IPS-18a (cell line): ENCODE results near the gene ZBTB8B.
A peak's percentile ranks its signal among the peaks of the same experiment; 100 is the strongest.
"Not testable (repeated sequence)": the region's sequence is repeated elsewhere in the genome, so short reads cannot be mapped to it uniquely, and the experiment has no call there.

Experiments used
- H3K27ac ChIP-seq: one replicate; pipeline ENCODE4 v1.5.1; 2013; ENCODE audit warnings: low read length
- H3K27me3 ChIP-seq: one replicate; pipeline ENCODE4 v1.6.1; 2013; ENCODE audit warnings: mild to moderate bottlenecking, low read length; ENCODE audit not compliant: control insufficient read depth, insufficient read depth
- H3K36me3 ChIP-seq: one replicate; pipeline ENCODE4 v1.6.1; 2013; ENCODE audit warnings: low read depth, low read length; ENCODE audit not compliant: control insufficient read depth
- H3K4me1 ChIP-seq: one replicate; pipeline ENCODE4 v1.6.1; 2013; ENCODE audit warnings: low read depth, low read length; ENCODE audit not compliant: control insufficient read depth
- H3K4me3 ChIP-seq: one replicate; pipeline ENCODE4 v1.5.1; 2013; ENCODE audit warnings: low read length
- H3K9ac ChIP-seq: one replicate; pipeline ENCODE4 v1.6.1; 2013; ENCODE audit warnings: mild to moderate bottlenecking, low read length, moderate library complexity
- H3K9me3 ChIP-seq: one replicate; pipeline ENCODE4 v1.6.1; 2013; ENCODE audit warnings: low read depth, low read length; ENCODE audit not compliant: control insufficient read depth

The ZBTB8B gene

DNA sequence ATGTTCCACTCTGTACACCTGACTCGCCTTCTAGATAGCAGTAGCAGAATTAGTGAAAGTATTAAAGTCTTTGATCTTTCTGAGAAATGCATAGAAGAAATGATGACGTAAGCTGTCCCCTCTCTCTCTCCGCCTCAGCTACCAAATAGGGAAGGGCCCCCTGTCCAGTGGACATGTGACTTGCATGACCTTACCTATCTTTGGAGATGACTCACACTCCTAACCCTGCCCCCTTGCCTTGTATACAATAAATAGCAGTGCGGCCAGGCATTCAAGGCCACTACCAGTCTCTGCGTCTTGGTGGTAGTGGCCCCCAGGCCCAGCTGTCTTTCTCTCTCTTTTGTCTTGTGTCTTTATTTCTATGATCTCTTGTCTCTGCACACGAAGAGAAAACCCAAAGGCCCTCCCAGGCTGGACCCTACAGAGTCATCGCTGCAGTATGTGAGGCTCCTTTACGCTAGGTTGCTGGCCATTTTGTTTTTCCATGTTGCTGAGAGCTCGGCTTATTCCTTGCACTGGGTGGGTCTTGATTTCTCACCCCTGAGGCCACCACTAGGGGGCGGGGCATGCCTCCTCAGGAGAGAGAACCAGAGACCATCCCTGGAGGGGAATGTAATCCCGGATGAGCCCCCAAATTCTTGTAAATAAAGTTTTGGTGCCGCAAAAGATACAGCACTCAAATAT is 16.0 kb upstream of the ZBTB8B start:
- H3K4me3 ChIP-seq: peak overlapping the region; percentile 45
- H3K9me3 ChIP-seq: no peaks in the 10 kb centered on the region
- H3K27me3 ChIP-seq: no peaks in the 10 kb centered on the region
- H3K27ac ChIP-seq: peak overlapping the region; percentile 64
- peak overlapping the region; percentile 42 for H3K9ac ChIP-seq
- H3K4me1 ChIP-seq: peaks cover 33% of the 10 kb centered on the region
- no peaks in the 10 kb centered on the region for H3K36me3 ChIP-seq

DNA sequence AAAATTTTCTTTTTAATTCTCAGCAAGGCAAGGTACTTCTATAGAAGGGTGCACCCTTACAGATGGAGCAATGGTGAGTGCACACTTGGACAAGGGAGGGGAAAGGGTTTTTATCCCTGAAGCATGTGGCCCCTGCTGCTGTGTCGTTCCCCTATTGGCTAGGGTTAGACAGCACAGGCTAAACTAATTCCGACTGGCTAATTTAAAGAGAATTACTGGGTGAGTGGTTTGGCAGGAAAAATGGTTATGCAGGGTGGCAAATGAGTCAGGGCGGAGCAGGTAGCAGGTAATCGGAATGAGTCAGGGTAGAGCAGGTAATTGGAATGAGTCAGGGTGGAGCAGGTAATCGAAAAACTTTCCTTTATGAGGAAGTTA is 15.4 kb upstream of the ZBTB8B start:
- H3K27ac ChIP-seq, H3K36me3 ChIP-seq, H3K9ac ChIP-seq, H3K9me3 ChIP-seq, H3K4me3 ChIP-seq, H3K27me3 ChIP-seq: not testable (repeated sequence)
- H3K4me1 ChIP-seq: peaks cover 29% of the 10 kb centered on the region

DNA sequence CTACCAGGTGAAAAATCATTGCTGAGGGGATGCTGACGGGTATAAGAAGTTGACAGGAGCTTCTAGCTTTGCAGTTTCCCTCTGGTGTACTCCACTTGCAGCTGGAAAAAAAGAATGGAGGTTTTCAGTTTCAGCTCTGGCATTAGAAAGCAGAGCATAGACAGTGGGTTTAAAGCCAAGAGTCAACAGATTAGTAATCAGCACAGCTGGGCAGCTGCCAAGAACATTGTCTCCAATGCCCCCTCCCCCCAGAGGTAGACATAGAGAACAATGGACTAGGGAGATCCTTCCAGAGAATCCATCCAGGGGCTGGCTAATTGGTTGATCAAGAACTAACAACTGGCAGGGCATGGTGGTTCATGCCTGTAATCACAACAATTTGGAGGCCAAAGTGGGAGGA is 10.1 kb upstream of the ZBTB8B start:
- Histone ChIP-seq H3K9ac (no peak overlapping the region), H3K9me3 (peaks cover 11% of the 10 kb centered on the region), H3K36me3 (no peaks in the 10 kb centered on the region), H3K4me1 (no peaks in the 10 kb centered on the region), H3K27me3 (no peaks in the 10 kb centered on the region), H3K4me3 (no peak overlapping the region), H3K27ac (no peak overlapping the region)

DNA sequence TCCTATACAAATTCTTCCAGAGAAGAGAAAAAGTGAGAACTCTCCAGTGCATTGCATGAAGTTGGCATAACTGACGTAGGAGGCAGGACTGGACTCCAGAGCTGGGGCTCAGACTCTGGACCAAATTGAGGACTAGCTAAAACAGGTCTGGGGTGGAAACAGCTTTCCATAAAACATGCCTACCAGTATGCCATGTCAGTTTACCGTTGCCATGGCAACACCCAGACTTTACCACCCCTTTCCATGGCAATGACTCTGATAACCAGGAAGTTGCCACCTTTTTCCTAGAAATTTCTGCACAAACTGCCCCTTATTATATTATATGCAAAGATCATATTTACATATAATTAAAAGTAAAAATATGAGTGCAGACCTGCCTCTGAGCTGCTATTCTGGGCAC is 8.9 kb upstream of the ZBTB8B start:
- H3K36me3 ChIP-seq: no peaks in the 10 kb centered on the region
- peaks cover 11% of the 10 kb centered on the region for H3K9me3 ChIP-seq
- H3K27me3 ChIP-seq: no peaks in the 10 kb centered on the region
- no peaks in the 10 kb centered on the region for H3K4me1 ChIP-seq
- H3K27ac ChIP-seq: no peak overlapping the region
- no peak overlapping the region for H3K9ac ChIP-seq
- H3K4me3 ChIP-seq: no peak overlapping the region

DNA sequence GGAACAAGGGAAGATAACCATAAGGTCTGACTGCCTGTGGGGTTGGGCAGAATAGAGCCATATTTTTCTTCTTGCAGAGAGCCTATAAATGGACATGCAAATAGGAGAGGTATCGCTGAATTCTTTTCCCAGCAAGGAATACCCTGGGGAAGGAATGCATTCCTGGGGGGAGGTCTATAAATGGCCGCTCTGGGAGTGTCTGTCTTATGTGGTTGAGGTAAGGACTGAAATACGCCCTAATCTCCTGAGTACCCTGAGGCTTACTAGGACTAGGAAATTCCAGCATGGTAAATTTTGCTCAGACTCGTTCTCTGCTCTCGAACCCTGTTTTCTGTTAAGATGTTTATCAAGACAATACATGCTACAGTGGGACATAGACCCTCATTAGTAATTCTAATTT is 6.1 kb upstream of the ZBTB8B start:
- H3K36me3 ChIP-seq, H3K9ac ChIP-seq, H3K4me3 ChIP-seq, H3K4me1 ChIP-seq, H3K27me3 ChIP-seq, H3K27ac ChIP-seq: not testable (repeated sequence)
- peaks cover 11% of the 10 kb centered on the region for H3K9me3 ChIP-seq

DNA sequence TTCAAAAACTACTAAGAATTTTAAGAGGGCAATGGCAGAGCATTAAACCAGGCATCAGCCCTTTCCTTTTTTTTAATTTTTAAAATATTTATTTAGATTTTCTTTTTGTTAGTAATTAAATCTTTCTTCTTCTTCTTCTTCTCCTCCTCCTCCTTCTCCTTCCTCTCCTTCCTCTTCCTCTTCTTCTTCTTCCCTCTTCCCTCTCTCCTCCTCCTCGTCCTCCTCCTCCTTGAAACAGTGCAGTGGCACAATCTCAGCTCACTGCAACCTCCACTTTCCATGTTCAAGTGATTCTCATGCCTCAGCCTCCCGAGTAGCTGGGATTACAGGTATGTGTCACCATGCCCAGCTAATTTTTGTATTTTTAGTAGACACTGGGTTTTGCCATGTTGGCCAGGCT is 1.9 kb upstream of the ZBTB8B start:
- H3K27ac ChIP-seq, H3K36me3 ChIP-seq, H3K4me1 ChIP-seq, H3K9ac ChIP-seq, H3K27me3 ChIP-seq, H3K4me3 ChIP-seq: not testable (repeated sequence)
- peaks cover 11% of the 10 kb centered on the region for H3K9me3 ChIP-seq

DNA sequence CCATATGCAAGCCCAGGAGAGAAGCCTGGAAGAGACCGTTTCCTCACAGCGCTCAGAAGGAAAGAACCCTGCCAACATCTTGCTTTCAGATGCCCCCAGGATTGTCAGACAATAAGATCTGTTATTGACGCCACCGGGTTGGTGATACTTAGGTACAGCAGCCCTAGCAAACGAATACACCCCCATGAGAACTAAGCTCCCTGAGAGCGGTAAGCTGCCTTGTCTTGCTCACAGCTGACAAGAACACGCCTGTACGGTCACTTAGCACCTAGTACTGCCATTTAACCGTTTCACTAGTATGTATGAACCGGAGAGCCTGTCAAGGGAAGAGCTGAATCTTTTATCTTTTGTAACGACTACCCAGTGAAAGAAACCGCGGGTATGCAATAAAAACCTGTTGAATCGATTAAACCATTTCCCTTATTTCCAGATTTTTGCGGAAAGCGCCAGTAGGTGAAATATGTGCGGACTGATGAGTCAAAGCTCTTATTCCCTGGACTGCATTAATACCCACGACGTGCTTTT is 619 bp upstream of the ZBTB8B start:
- no peak overlapping the region for H3K27ac ChIP-seq
- H3K4me1 ChIP-seq: peaks cover 4% of the 10 kb centered on the region
- H3K36me3 ChIP-seq: no peaks in the 10 kb centered on the region
- peak overlapping the region; percentile 48 for H3K9ac ChIP-seq
- peaks cover 1% of the 10 kb centered on the region for H3K9me3 ChIP-seq
- no peaks in the 10 kb centered on the region for H3K27me3 ChIP-seq
- H3K4me3 ChIP-seq: peak overlapping the region; percentile 67

DNA sequence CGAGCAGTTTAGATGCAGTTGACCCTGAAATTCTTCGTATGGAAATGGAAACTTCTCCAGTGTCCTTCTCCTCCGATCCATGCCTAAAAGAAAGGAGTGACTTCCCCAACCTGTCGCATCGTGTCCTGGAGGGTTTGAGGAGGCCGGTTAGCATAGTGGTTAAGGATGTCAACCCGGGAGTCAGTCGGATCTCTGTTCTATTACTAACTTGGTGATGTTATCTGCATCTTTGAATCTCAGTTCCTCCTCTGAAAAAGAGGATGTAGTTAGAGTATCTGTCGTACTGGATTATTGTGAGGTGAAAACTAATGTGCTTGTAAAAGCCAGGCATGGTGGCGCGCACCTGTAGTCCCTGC is 684 bp downstream of the ZBTB8B start:
- H3K27me3 ChIP-seq: no peaks in the 10 kb centered on the region
- peaks cover 4% of the 10 kb centered on the region for H3K4me1 ChIP-seq
- H3K4me3 ChIP-seq: peak overlapping the region; percentile 67
- H3K36me3 ChIP-seq: no peaks in the 10 kb centered on the region
- H3K9ac ChIP-seq: no peak overlapping the region
- no peaks in the 10 kb centered on the region for H3K9me3 ChIP-seq
- no peak overlapping the region for H3K27ac ChIP-seq

DNA sequence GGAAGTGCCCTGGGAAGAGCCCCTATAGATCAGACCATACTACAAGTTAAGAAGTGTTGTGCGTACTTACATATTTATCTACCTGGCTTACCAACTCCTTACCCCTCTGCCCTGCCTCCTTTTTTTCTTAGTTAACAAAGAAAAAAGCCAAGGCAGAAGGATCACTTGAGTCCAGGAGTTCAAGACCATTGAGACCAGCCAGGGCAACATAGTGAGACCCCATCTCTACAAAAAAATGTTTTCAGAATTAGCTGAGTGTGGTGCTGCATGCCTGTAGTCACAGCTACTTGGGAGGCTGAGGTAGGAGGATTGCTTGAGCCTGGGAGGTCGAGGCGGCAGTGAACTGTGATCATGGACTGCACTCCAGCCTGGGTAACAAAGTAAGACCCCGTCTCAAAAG is 1.9 kb downstream of the ZBTB8B start:
- H3K9ac ChIP-seq: no peak overlapping the region
- H3K9me3 ChIP-seq: no peaks in the 10 kb centered on the region
- H3K36me3 ChIP-seq: peaks cover 6% of the 10 kb centered on the region
- no peaks in the 10 kb centered on the region for H3K27me3 ChIP-seq
- no peak overlapping the region for H3K27ac ChIP-seq
- H3K4me3 ChIP-seq: no peak overlapping the region
- H3K4me1 ChIP-seq: peaks cover 4% of the 10 kb centered on the region

DNA sequence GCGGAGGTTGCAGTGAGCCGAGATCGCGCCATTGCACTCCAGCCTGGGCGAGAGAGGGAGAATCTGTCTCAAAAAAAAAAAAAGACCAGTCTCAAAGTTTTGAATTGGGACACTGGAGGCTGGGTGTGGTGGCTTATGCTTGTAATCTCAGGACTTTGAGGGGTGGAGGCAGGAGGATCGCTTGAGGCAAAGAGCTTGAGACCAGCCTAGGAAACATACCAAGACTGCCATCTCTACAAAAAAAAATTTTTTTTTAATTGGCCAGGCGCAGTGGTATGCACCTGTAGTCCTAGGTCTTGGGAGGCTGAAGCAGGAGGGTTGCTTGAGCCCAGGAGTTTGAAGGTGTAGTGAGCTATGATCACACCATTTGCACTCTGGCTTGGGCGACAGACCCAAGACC is 3.9 kb downstream of the ZBTB8B start:
- Histone ChIP-seq H3K9me3 (no peaks in the 10 kb centered on the region), H3K27me3 (no peaks in the 10 kb centered on the region), H3K27ac (no peak overlapping the region), H3K4me1 (peaks cover 4% of the 10 kb centered on the region), H3K4me3 (no peak overlapping the region), H3K36me3 (peaks cover 8% of the 10 kb centered on the region), H3K9ac (no peak overlapping the region)

DNA sequence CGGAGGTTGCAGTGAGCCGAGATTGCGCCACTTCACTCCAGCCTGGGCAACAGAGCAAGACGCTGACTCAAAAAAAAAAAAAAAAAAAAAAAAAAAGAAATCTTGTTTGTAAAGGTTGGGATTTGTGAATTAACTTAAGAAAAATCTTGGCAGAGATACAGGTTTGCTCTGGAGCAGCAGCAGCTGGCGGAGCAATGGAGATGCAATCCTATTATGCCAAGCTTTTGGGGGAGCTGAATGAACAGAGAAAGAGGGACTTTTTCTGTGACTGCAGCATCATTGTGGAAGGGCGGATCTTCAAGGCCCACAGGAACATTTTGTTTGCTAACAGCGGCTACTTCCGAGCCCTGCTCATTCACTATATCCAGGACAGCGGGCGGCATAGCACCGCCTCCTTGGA is 5.6 kb downstream of the ZBTB8B start:
- Histone ChIP-seq H3K9me3 (no peaks in the 10 kb centered on the region), H3K27ac (no peak overlapping the region), H3K9ac (no peak overlapping the region)

DNA sequence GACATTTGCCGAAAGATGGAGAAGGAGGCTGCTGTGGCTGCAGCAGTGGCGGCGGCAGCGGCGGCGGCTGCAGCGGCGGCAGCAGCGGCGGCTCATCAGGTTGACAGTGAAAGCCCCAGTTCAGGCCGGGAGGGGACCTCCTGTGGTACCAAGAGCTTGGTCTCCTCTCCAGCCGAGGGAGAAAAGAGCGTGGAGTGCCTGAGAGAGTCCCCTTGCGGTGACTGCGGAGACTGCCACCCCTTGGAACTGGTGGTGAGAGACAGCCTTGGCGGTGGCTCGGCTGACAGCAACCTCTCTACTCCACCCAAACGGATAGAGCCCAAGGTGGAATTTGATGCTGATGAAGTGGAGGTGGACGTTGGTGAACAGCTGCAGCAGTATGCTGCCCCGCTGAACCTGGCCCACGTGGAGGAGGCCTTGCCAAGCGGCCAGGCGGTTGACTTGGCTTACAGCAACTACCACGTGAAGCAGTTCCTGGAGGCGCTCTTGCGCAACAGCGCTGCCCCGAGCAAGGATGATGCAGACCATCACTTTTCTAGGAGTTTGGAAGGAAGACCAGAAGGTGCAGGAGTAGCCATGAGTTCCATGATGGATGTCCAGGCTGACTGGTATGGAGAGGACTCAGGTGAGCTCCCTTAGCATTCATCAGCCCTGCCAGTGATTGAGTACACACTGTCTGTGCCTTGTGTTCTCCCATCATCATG is 6.3 kb downstream of the ZBTB8B start:
- H3K9ac ChIP-seq: no peak overlapping the region
- H3K4me1 ChIP-seq: no peaks in the 10 kb centered on the region
- no peak overlapping the region for H3K27ac ChIP-seq
- peaks cover 8% of the 10 kb centered on the region for H3K36me3 ChIP-seq
- no peak overlapping the region for H3K4me3 ChIP-seq
- no peaks in the 10 kb centered on the region for H3K9me3 ChIP-seq
- no peaks in the 10 kb centered on the region for H3K27me3 ChIP-seq

More for the DNA sequence above, 5.6 kb downstream of the ZBTB8B start:
- no peak overlapping the region for H3K4me3 ChIP-seq
- H3K4me1 ChIP-seq: no peaks in the 10 kb centered on the region
- H3K27me3 ChIP-seq: no peaks in the 10 kb centered on the region
- peaks cover 8% of the 10 kb centered on the region for H3K36me3 ChIP-seq
